Stomach (tissue), 4 donors: ENCODE results near the gene MCRIP1.

Source experiments
- CTCF ChIP-seq, 7 experiments: fragments of 450-650 bp in 4 of 7; fragments of 200-600 bp in 3 of 7; sonication (generic) in 3 of 7; IDR thresholded peaks; one replicate each; pipeline ENCODE4 v1.5.1; 2016 to 2019; ENCODE audit warnings: antibody characterized with exemption in 7 of 7, control low read depth in 2 of 7, mild to moderate bottlenecking in 1 of 7
- POLR2A ChIP-seq, 4 donors: fragments of 450-650 bp; IDR thresholded peaks; one replicate each; pipeline ENCODE4 v1.6.1; 2016; ENCODE audit warnings: antibody characterized with exemption in 4 of 4, control low read depth in 2 of 4, mild to moderate bottlenecking in 1 of 4, moderate library complexity in 1 of 4

DNA sequence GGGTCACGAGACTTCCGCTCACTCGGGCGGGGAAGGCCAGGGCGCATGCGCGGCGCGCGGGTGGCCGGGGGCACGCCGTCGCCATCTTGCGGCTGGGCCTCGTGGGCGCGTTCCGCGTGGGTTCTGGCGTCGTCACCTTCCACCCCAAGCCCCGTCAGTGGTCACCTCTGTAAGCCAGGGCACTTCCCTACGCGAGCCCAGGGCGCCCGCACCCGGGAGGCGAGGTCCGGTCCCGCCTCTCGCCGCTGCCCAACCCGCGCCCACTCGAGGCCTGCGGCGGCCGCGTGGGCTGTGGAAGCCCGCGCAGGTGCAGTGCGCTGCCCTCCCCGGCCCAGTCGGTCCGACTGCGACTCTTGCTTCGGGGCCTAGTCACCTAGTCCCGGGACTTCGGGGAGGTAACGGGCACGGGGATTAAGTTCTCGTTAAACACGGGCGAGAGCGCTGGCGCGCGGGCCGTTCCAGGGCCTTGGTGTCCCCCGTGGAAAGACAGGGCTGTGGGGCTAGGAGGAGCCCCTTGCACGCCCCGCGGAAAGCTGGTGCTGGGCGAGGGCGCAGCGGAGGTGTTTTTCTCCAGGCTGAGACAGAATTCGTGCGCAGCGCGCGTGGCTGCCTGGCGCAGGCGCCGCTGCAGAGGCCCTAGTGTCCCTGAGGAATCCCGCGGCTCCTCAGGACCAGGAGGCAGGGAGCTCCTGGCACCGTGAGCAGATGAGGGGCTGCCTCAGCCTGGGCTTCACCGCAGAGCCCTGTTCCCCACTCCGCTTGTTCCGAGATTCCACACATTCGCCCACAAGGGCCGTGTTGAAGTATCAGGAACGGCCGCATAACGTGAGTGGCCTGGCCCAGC is 38.5 kb upstream of the MCRIP1 start:
- TF ChIP-seq CTCF (IDR thresholded peaks at IDR 0.05) (peak in 2 of 7 experiments; percentile 7 to 39), POLR2A (IDR thresholded peaks at IDR 0.05) (peak in 1 of 4 donors; percentile 60)
